SU-DHL-6 (cell line): ENCODE results near the gene ELOF1.
"Not testable (repeated sequence)": the region's sequence is repeated elsewhere in the genome, so short reads cannot be mapped to it uniquely, and the experiment has no call there.

Experiments used
- H2AFZ ChIP-seq: fragments of 200-600 bp; sonication (generic); 2 replicates; pipeline ENCODE4 v1.6.1; 2014; ENCODE audit warnings: low read depth, mild to moderate bottlenecking, moderate library complexity, mixed read lengths, antibody characterized with exemption, low read length; ENCODE audit not compliant: severe bottlenecking
- H3F3A ChIP-seq: fragments of 200-600 bp; shearing (Covaris generic); 2 replicates; pipeline ENCODE4 v1.6.0; 2016; ENCODE audit warnings: antibody characterized with exemption, mild to moderate bottlenecking; ENCODE audit not compliant: insufficient read depth
- H3K27ac ChIP-seq: fragments of 200-600 bp; sonication (generic); 2 replicates; pipeline ENCODE4 v1.5.1; 2016; ENCODE audit warnings: low read depth, mild to moderate bottlenecking, low read length, moderate library complexity, mixed read lengths
- H3K27me3 ChIP-seq: fragments of 200-600 bp; sonication (generic), shearing (Covaris generic); 2 replicates; pipeline ENCODE4 v1.6.0; 2014; ENCODE audit warnings: mild to moderate bottlenecking, low read length
- H3K36me3 ChIP-seq: fragments of 200-600 bp; sonication (generic); 2 replicates; pipeline ENCODE4 v1.6.1; 2014; ENCODE audit warnings: mild to moderate bottlenecking, low read length, mixed read lengths
- H3K4me2 ChIP-seq: fragments of 300-600, 200-600 bp; shearing (Covaris generic), sonication (generic); 2 replicates; pipeline ENCODE4 v1.6.0; 2014; ENCODE audit warnings: low read length, low read depth, mild to moderate bottlenecking; ENCODE audit not compliant: poor library complexity, severe bottlenecking
- H3K4me3 ChIP-seq: fragments of 200-600 bp; sonication (generic); 2 replicates; pipeline ENCODE4 v1.5.1; 2014; ENCODE audit warnings: antibody characterized with exemption, low read length, mild to moderate bottlenecking, mixed read lengths; ENCODE audit not compliant: insufficient read depth, poor library complexity, severe bottlenecking
- H3K79me2 ChIP-seq: fragments of 200-600 bp; sonication (generic); 2 replicates; pipeline ENCODE4 v1.6.1; 2014; ENCODE audit warnings: mild to moderate bottlenecking, low read length, moderate library complexity; ENCODE audit not compliant: insufficient read depth
- H3K9ac ChIP-seq: fragments of 200-600 bp; sonication (generic); 2 replicates; pipeline ENCODE4 v1.7.0; 2014; ENCODE audit warnings: mild to moderate bottlenecking, low read length
- H3K9me2 ChIP-seq: fragments of 200-600 bp; sonication (generic); replicated peaks from 2 replicates; pipeline ENCODE4 v1.6.1; 2014; ENCODE audit warnings: low read length; ENCODE audit not compliant: insufficient read depth
- H3K9me3 ChIP-seq: fragments of 200-600 bp; sonication (generic); 2 replicates; pipeline ENCODE4 v1.6.1; 2014; ENCODE audit warnings: low read length, mixed read lengths; ENCODE audit not compliant: insufficient read depth
- H4K20me1 ChIP-seq: fragments of 200-600 bp; sonication (generic); 2 replicates; pipeline ENCODE4 v1.6.1; 2014; ENCODE audit warnings: low read depth, mild to moderate bottlenecking, antibody characterized with exemption, low read length, moderate library complexity, mixed read lengths
- EZH2phosphoT487 ChIP-seq: fragments of 200-600 bp; sonication (generic), shearing (Covaris generic); conservative IDR thresholded peaks from 2 replicates; pipeline ENCODE4 v1.6.1; 2018; ENCODE audit warnings: mild to moderate bottlenecking, antibody characterized with exemption, low read length, moderate library complexity, mixed read lengths
- TF ChIP-seq, protein P1 (sequence below): fragments of 200-600 bp; sonication (generic); IDR thresholded peaks from one replicate; pipeline ENCODE4 v1.5.1; 2017; ENCODE audit warnings: antibody characterized with exemption, mild to moderate bottlenecking, low read length, moderate library complexity; ENCODE audit not compliant: insufficient read depth, poor library complexity, severe bottlenecking

The ELOF1 gene

DNA sequence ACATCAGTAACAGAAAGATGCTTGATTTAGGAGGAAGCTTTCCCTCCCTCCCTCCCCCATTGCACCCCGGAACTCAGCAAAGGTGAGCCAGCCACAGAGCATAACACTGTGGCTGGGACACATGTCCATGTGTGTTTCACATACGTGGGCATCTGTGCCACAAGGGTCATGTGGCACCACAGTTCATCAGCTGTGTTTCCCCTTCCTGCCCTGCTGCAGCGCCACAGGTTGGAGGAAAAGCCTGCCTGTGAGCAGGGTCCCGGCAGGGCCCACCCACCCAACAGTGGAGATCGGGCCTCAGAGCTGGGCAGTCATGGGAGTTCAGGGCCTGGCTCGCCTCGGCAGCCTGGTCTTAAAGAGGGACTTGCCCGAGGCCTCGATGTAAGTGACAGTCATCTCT is 15.7 kb upstream of the ELOF1 start:
- H3K4me3 ChIP-seq = no peak overlapping the region
- no peaks in the 10 kb centered on the region for H3F3A ChIP-seq
- no peaks in the 10 kb centered on the region for H3K9me2 ChIP-seq
- no peak overlapping the region for H3K4me2 ChIP-seq
- H3K27me3 ChIP-seq = no peaks in the 10 kb centered on the region
- no peaks in the 10 kb centered on the region for H4K20me1 ChIP-seq
- no peaks in the 10 kb centered on the region for H3K36me3 ChIP-seq
- H3K9me3 ChIP-seq = no peaks in the 10 kb centered on the region
- H3K9ac ChIP-seq = no peak overlapping the region
- no peaks in the 10 kb centered on the region for H3K79me2 ChIP-seq
- H3K27ac ChIP-seq = no peak overlapping the region
- no peak overlapping the region for H2AFZ ChIP-seq
- TF ChIP-seq, protein P1, sequence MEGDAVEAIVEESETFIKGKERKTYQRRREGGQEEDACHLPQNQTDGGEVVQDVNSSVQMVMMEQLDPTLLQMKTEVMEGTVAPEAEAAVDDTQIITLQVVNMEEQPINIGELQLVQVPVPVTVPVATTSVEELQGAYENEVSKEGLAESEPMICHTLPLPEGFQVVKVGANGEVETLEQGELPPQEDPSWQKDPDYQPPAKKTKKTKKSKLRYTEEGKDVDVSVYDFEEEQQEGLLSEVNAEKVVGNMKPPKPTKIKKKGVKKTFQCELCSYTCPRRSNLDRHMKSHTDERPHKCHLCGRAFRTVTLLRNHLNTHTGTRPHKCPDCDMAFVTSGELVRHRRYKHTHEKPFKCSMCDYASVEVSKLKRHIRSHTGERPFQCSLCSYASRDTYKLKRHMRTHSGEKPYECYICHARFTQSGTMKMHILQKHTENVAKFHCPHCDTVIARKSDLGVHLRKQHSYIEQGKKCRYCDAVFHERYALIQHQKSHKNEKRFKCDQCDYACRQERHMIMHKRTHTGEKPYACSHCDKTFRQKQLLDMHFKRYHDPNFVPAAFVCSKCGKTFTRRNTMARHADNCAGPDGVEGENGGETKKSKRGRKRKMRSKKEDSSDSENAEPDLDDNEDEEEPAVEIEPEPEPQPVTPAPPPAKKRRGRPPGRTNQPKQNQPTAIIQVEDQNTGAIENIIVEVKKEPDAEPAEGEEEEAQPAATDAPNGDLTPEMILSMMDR = no peak
- TF ChIP-seq EZH2phosphoT487 = no peak

DNA sequence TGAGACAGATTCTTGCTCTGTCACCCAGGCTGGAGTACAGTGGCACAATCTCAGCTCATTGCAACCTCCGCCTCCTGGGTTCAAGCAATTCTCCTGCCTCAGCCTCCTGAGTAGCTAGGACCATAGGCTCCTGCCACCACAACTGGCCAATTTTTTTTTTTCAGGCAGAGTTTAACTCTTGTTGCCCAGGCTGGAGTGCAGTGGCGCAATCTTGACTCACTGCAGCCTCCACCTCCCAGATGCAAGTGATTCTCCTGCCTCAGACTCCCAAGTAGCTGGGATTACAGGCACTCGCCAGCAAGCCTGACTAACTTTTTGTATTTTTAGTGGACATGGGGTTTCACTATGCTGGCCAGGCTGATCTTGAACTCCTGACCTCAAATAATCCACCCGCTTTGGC is 14.7 kb upstream of the ELOF1 start:
- not testable (repeated sequence) for H3K9me2 ChIP-seq, H3K9me3 ChIP-seq

DNA sequence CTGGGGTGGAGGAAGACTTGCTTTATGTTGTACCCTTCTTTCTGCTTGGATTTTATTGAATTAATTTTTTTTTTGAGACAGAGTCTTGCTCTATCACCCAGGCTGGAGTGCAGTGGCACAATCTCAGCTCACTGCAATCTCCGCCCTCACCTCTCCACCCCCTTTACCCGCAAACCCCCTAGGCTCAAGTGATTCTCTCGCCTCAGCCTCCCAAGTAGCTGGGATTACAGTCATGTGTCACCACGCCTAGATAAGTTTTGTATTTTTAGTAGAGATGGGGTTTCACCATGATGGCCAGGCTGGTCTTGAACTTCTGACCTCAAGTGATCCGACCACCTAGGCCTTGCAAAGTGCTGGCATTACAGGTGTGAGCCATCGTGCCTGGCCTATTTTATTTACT is 14.3 kb upstream of the ELOF1 start:
- not testable (repeated sequence) for H3K79me2 ChIP-seq

More for the DNA sequence above, 14.7 kb upstream of the ELOF1 start:
- H3K4me2 ChIP-seq, H3K27me3 ChIP-seq, H3K36me3 ChIP-seq, H3K79me2 ChIP-seq, H3K27ac ChIP-seq, H4K20me1 ChIP-seq, H3K4me3 ChIP-seq, H3F3A ChIP-seq, H3K9ac ChIP-seq, H2AFZ ChIP-seq: not testable (repeated sequence)

DNA sequence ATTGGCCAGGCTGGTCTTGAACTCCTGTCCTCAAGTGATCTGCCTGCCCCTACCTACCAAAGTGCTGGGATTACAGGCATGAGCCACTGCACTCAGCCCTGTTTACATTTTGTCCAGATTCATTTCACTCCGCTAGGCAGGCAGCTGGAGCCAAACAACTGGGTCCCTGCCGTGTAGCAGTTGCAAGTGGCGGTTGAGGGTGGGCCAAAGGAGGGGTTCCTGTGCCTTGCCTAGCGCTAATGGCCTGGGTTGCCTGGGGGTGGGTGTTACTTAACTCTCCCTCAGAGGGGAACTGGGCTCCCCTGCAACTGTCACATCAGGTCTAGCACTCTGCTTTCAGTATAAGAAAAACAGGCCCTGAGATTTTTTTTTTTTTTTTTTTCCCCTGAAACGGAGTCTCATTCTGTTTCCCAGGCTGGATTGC is 11.0 kb upstream of the ELOF1 start:
- Histone ChIP-seq H3K79me2 (no peaks in the 10 kb centered on the region), H4K20me1 (no peaks in the 10 kb centered on the region), H3K27ac (no peak overlapping the region), H3K27me3 (no peaks in the 10 kb centered on the region), H3F3A (peaks cover 13% of the 10 kb centered on the region), H3K9me3 (no peaks in the 10 kb centered on the region), H3K4me2 (no peak overlapping the region), H3K36me3 (no peaks in the 10 kb centered on the region), H3K4me3 (no peak overlapping the region), H2AFZ (no peak overlapping the region), H3K9me2 (no peaks in the 10 kb centered on the region), H3K9ac (no peak overlapping the region)
- TF ChIP-seq, protein P1 = no peak
- TF ChIP-seq EZH2phosphoT487 = no peak

More for the DNA sequence above, 14.3 kb upstream of the ELOF1 start:
- H3F3A ChIP-seq, H3K36me3 ChIP-seq, H3K9me3 ChIP-seq, H3K27ac ChIP-seq, H4K20me1 ChIP-seq, H3K27me3 ChIP-seq, H3K9me2 ChIP-seq, H3K4me3 ChIP-seq, H2AFZ ChIP-seq, H3K4me2 ChIP-seq, H3K9ac ChIP-seq: not testable (repeated sequence)
